Measurements from ENCODE around the gene SYNM. TPM values are rescaled to one million over a fixed set of nuclear protein-coding genes. Genes with fewer than 3 reads are reported as not detected.
A peak's percentile ranks its signal among the peaks of the same experiment; 100 is the strongest.

Gene SYNM
- total RNA-seq, 1 experiment from 2014 or later: 1.9 TPM

GRCh38 chr15:99057020-99057419, 47.9 kb upstream of the SYNM start:
- Histone ChIP-seq H3K4ac (ENCODE audit: low read depth, low read length) (no peak overlapping the region), H3K4me1 (ENCODE audit: insufficient read depth, low read length) (no peaks in the 10 kb centered on the region), H2BK5ac (ENCODE audit: insufficient read length, low read length) (no peak overlapping the region), H3K56ac (ENCODE audit: insufficient read length, low read depth, low read length) (no peak overlapping the region), H3K14ac (ENCODE audit: insufficient read depth, low read length) (no peak overlapping the region), H4K91ac (ENCODE audit: insufficient read length, low read depth, low read length) (no peak overlapping the region), H3K27ac (ENCODE audit: insufficient read length, low read depth, low read length) (no peak overlapping the region), H4K8ac (replicated peaks; ENCODE audit: insufficient read length, low read depth, low read length) (no peak overlapping the region), H2BK15ac (ENCODE audit: low read depth, low read length) (no peak overlapping the region), H2AFZ (ENCODE audit: low read length) (no peak overlapping the region), H3K23ac (ENCODE audit: insufficient read length, low read depth, low read length) (no peak overlapping the region), H3T11ph (ENCODE audit: low read length) (no peak overlapping the region), H3K27me3 (ENCODE audit: insufficient read depth, low read length) (no peaks in the 10 kb centered on the region), H2AK5ac (ENCODE audit: insufficient read length, low read length) (no peak overlapping the region), H3K23me2 (ENCODE audit: insufficient read length, low read depth, low read length, poor library complexity, severe bottlenecking) (peaks cover 4% of the 10 kb centered on the region), H3K79me2 (ENCODE audit: insufficient read depth, low read length) (no peaks in the 10 kb centered on the region), H4K5ac (ENCODE audit: insufficient read length, low read depth, low read length) (no peak overlapping the region), H3K18ac (ENCODE audit: insufficient read length, low read depth, low read length) (no peak overlapping the region), H3K4me2 (ENCODE audit: insufficient read depth, insufficient read length, low read length) (no peak overlapping the region), H2BK20ac (ENCODE audit: low read depth, low read length, poor library complexity, severe bottlenecking) (no peak overlapping the region), H4K20me1 (ENCODE audit: control insufficient read depth, insufficient read depth, insufficient read length) (no peaks in the 10 kb centered on the region), H2BK120ac (ENCODE audit: low read depth, low read length, poor library complexity, severe bottlenecking) (no peak overlapping the region), H3K9me3 (ENCODE audit: control insufficient read depth, low read depth, low read length) (no peaks in the 10 kb centered on the region), H2BK12ac (ENCODE audit: insufficient read length, low read depth, low read length) (no peak overlapping the region), H3K79me1 (ENCODE audit: insufficient read depth, low read depth, low read length, poor library complexity, severe bottlenecking) (no peaks in the 10 kb centered on the region), H3K9ac (ENCODE audit: extremely low read depth, insufficient read length, low read length) (no peak overlapping the region)
- Mint-ChIP-seq H3K27me3 (ENCODE audit: low read depth) (peaks cover 35% of the 10 kb centered on the region), H3K4me3 (no peak overlapping the region), H3K36me3 (ENCODE audit: insufficient read depth in 1 of 3, low read depth in 3 of 3) (no peaks in the 10 kb centered on the region; a peak in 1 of 7 replicates), H3K9me3 (no peaks in the 10 kb centered on the region; a peak in 2 of 5 replicates), H3K27ac (no peak overlapping the region), H3K4me1 (peaks cover 8 to 10% of the 10 kb centered on the region in 2 experiments)
- WGBS (ENCODE audit: extremely low coverage, insufficient read length, low lambda C conversion rate): no CpG with 5 or more reads among the region's 4 CpGs
- no peak for TF ChIP-seq CTCF (conservative IDR thresholded peaks at IDR 0.05)
- DNase-seq: peak; percentile 56

Data from H9 (cell line).